NB4 (cell line): Measurements from ENCODE around the gene PIGW.

Source experiments
- MYC ChIP-seq: IDR thresholded peaks from 2 replicates; pipeline ENCODE4 v1.6.1; 2011; ENCODE audit warnings: low read depth, low read length
- POLR2A ChIP-seq: IDR thresholded peaks from 2 replicates; pipeline ENCODE4 v1.6.1; 2011; ENCODE audit warnings: mild to moderate bottlenecking; ENCODE audit not compliant: insufficient read length; ENCODE audit errors: extremely low read depth
- TF ChIP-seq, protein P1 (sequence below): IDR thresholded peaks from one replicate; pipeline ENCODE4 v1.5.1; 2012; ENCODE audit warnings: low read depth, low read length
- TF ChIP-seq, protein P2 (sequence below): IDR thresholded peaks from 2 replicates; pipeline ENCODE4 v1.6.1; 2011; ENCODE audit warnings: low read depth, low read length

DNA sequence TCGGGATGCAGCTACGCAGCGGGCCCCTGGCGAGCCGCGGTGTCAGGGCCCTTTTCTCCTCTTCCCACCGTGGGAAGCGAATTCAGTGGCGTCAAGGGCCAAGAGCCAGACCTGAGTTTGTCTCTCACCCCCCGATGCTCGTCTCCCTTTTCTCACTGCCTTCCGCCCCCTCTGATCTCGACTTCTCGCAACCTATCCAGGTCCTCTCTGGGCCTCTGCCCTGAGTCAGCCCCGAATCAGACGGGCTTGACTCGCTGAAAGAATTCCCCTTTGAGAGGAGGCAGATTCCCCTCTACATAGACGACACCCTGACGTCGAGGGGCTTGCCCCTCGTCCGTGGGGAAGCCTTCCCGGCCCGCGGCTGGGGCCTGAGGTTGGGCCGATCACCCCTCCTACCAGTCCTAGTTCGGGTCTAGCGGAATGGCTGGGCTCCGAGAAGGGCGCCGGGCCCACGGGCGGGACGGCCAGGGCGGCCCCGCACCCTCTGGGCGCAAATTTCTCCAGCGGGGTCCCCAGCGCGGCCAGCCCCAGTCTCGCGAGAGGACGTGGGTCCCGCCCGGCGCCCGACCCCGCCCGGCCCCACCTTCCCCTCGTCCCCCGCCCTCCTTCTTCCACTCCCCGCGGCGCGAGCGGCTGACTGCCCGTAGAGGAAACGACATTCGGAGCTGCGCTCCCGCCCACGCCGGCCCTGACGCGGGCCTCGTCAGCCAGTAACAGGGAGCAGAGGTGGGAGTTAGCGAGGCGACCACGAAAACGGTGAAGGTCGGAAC is 9.7 kb downstream of the PIGW start, which contains the start of gene GGNBP2:
- TF ChIP-seq, protein P1, sequence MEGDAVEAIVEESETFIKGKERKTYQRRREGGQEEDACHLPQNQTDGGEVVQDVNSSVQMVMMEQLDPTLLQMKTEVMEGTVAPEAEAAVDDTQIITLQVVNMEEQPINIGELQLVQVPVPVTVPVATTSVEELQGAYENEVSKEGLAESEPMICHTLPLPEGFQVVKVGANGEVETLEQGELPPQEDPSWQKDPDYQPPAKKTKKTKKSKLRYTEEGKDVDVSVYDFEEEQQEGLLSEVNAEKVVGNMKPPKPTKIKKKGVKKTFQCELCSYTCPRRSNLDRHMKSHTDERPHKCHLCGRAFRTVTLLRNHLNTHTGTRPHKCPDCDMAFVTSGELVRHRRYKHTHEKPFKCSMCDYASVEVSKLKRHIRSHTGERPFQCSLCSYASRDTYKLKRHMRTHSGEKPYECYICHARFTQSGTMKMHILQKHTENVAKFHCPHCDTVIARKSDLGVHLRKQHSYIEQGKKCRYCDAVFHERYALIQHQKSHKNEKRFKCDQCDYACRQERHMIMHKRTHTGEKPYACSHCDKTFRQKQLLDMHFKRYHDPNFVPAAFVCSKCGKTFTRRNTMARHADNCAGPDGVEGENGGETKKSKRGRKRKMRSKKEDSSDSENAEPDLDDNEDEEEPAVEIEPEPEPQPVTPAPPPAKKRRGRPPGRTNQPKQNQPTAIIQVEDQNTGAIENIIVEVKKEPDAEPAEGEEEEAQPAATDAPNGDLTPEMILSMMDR = no peak
- TF ChIP-seq POLR2A (peak; percentile 72), MYC (peak; percentile 62)
- TF ChIP-seq, protein P2, sequence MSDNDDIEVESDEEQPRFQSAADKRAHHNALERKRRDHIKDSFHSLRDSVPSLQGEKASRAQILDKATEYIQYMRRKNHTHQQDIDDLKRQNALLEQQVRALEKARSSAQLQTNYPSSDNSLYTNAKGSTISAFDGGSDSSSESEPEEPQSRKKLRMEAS = 0 out of 2 replicates have a peak, but pooled peaks have one; percentile 33
